ENCODE data around the gene ZSCAN10. TPM values are rescaled to one million over a fixed set of nuclear protein-coding genes. Genes with fewer than 3 reads are reported as not detected.

The ZSCAN10 gene
- total and polyA plus RNA-seq, 2 of the 13 experiments (the other 11 are each of a cell fraction or from before 2014, with no cell fraction given): not detected

DNA sequence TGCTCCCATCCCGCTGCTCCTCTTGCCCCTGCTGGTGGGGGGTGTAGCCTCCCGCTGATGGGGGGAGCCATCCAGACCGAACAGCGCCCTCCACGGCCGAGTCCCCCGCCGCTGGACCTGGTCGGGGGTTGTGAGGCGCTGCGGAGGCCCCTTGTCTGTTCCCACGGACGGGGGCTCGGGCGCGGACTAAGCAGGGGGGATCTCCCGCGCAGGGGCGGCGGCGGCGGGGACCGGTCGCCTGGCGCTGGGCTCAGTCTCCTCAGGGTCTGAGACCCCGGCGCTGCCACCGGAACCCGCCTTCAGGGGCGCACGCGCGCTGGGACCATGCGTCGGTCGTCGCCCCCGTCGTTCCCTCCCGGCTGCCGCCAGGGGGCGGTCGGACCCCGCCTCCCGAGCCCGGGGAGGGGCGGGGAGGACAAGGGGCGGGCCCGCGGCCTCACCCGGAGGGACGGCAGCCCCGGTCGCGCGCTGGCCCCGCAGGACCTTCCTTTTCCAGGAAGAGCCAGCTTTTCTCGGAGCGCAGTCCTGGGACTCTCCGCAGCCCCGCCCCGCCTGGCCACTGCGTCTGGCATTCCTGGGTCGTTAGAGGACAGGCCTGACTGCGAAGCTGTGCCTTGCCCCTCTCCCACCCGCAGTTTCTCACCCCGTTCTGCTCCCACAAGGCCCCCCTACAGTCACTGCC, 39.9 kb downstream of the ZSCAN10 start (continued):
- TF ChIP-seq ARNT2 (CRISPR knock-in tag; IDR thresholded peaks at IDR 0.05; ENCODE audit: low read depth) (peak; percentile 29), EHMT2 (IDR thresholded peaks at IDR 0.05; ENCODE audit: borderline replicate concordance, low read depth, low read length) (no peak), ZNF792 (CRISPR knock-in tag; IDR thresholded peaks at IDR 0.05) (peak; percentile 50; the same call in 1 of the 2 replicates), ZMAT3 (CRISPR knock-in tag; conservative IDR thresholded peaks at IDR 0.05) (no peak), ATRX (CRISPR knock-in tag; IDR thresholded peaks at IDR 0.05; ENCODE audit: borderline replicate concordance) (no peak), ZNF546 (CRISPR knock-in tag; conservative IDR thresholded peaks at IDR 0.05) (peak; percentile 66; the same call in 1 of the 2 replicates), MTF2 (CRISPR knock-in tag; IDR thresholded peaks at IDR 0.05; ENCODE audit: borderline replicate concordance) (peak; percentile 59; the same call in 1 of the 2 replicates), ZNF263 (CRISPR knock-in tag; IDR thresholded peaks at IDR 0.05) (no peak), ZBTB1 (CRISPR knock-in tag; IDR thresholded peaks at IDR 0.05; ENCODE audit: borderline replicate concordance) (no peak), AHR (CRISPR knock-in tag; IDR thresholded peaks at IDR 0.05) (no peak), ZNF468 (CRISPR knock-in tag; IDR thresholded peaks at IDR 0.05) (0 out of 2 replicates have a peak, but pooled peaks have one; percentile 54), ZNF543 (CRISPR knock-in tag; IDR thresholded peaks at IDR 0.05) (peak; percentile 70; the same call in 1 of the 2 replicates), HHEX (CRISPR knock-in tag; IDR thresholded peaks at IDR 0.05) (no peak), ETV5 (CRISPR knock-in tag; IDR thresholded peaks at IDR 0.05; ENCODE audit: borderline replicate concordance) (peak; percentile 76; the same call in 1 of the 2 replicates), CENPT (CRISPR knock-in tag; IDR thresholded peaks at IDR 0.05; ENCODE audit: low read depth) (0 out of 2 replicates have a peak, but pooled peaks have one; percentile 66), ZNF335 (CRISPR knock-in tag; IDR thresholded peaks at IDR 0.05) (no peak), YY1 (IDR thresholded peaks at IDR 0.05; ENCODE audit: insufficient read depth, insufficient replicate concordance, low read depth, low read length) (peak; percentile 49), MXI1 (IDR thresholded peaks at IDR 0.05; ENCODE audit: borderline replicate concordance, low read depth, low read length) (no peak; the same call in 2 of the 3 replicates), HMGA1 (CRISPR knock-in tag; conservative IDR thresholded peaks at IDR 0.05) (no peak), THAP11 (CRISPR knock-in tag; IDR thresholded peaks at IDR 0.05) (peak; percentile 62), ZNF883 (CRISPR knock-in tag; IDR thresholded peaks at IDR 0.05; ENCODE audit: not compliant biosample characterization) (peak; percentile 88), MBNL3 (CRISPR knock-in tag; conservative IDR thresholded peaks at IDR 0.05) (no peak), ZNF777 (CRISPR knock-in tag; IDR thresholded peaks at IDR 0.05) (peak; percentile 27; the same call in 1 of the 2 replicates), CBFB (CRISPR knock-in tag; IDR thresholded peaks at IDR 0.05) (no peak), ZNF740 (CRISPR knock-in tag; IDR thresholded peaks at IDR 0.05) (peak; percentile 99), JUNB (CRISPR knock-in tag; IDR thresholded peaks at IDR 0.05; ENCODE audit: borderline replicate concordance) (no peak)
- TF ChIP-seq, protein P1, sequence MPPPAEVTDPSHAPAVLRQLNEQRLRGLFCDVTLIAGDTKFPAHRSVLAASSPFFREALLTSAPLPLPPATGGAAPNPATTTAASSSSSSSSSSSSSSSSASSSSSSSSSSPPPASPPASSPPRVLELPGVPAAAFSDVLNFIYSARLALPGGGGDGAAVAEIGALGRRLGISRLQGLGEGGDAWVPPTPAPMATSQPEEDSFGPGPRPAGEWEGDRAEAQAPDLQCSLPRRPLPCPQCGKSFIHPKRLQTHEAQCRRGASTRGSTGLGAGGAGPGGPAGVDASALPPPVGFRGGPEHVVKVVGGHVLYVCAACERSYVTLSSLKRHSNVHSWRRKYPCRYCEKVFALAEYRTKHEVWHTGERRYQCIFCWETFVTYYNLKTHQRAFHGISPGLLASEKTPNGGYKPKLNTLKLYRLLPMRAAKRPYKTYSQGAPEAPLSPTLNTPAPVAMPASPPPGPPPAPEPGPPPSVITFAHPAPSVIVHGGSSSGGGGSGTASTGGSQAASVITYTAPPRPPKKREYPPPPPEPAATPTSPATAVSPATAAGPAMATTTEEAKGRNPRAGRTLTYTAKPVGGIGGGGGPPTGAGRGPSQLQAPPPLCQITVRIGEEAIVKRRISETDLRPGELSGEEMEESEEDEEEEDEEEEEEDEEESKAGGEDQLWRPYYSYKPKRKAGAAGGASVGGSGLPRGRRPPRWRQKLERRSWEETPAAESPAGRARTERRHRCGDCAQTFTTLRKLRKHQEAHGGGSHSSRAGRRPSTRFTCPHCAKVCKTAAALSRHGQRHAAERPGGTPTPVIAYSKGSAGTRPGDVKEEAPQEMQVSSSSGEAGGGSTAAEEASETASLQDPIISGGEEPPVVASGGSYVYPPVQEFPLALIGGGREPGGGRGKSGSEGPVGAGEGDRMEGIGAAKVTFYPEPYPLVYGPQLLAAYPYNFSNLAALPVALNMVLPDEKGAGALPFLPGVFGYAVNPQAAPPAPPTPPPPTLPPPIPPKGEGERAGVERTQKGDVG (CRISPR knock-in tag; IDR thresholded peaks at IDR 0.05; ENCODE audit: borderline replicate concordance): 0 out of 2 replicates have a peak, but pooled peaks have one; percentile 50
- TF ChIP-seq, protein P2, sequence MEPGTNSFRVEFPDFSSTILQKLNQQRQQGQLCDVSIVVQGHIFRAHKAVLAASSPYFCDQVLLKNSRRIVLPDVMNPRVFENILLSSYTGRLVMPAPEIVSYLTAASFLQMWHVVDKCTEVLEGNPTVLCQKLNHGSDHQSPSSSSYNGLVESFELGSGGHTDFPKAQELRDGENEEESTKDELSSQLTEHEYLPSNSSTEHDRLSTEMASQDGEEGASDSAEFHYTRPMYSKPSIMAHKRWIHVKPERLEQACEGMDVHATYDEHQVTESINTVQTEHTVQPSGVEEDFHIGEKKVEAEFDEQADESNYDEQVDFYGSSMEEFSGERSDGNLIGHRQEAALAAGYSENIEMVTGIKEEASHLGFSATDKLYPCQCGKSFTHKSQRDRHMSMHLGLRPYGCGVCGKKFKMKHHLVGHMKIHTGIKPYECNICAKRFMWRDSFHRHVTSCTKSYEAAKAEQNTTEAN (CRISPR knock-in tag; conservative IDR thresholded peaks at IDR 0.05): 0 out of 2 replicates have a peak, but pooled peaks have one; percentile 16
